Measurements from ENCODE around the gene CLHC1.

Gene CLHC1

DNA sequence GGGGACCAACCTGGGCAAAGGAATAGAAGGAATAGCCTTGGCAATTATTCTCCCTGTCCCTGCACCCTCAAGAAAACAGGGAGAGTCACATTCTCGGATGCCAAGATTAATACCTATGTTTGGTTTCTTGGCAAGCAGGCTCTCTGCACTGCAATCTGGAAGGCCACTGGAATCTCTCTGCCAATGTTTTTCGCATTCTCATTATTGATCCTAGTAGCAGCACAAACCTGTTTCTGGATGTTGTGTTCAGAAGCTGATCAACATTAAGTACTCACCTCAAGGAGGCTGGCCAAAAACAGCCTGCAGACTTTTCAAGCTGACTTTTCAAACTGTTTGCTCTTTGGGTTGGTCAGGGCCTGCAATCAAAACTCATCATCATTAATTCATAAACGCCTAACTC lies 62.2 kb downstream of the CLHC1 start:
- TF ChIP-seq SPI1 (IDR thresholded peaks at IDR 0.05; ENCODE audit: borderline replicate concordance, low read depth): no peak
- no peak for TF ChIP-seq POLR2AphosphoS5 (IDR thresholded peaks at IDR 0.05; ENCODE audit: low read depth)
- TF ChIP-seq, protein P1, sequence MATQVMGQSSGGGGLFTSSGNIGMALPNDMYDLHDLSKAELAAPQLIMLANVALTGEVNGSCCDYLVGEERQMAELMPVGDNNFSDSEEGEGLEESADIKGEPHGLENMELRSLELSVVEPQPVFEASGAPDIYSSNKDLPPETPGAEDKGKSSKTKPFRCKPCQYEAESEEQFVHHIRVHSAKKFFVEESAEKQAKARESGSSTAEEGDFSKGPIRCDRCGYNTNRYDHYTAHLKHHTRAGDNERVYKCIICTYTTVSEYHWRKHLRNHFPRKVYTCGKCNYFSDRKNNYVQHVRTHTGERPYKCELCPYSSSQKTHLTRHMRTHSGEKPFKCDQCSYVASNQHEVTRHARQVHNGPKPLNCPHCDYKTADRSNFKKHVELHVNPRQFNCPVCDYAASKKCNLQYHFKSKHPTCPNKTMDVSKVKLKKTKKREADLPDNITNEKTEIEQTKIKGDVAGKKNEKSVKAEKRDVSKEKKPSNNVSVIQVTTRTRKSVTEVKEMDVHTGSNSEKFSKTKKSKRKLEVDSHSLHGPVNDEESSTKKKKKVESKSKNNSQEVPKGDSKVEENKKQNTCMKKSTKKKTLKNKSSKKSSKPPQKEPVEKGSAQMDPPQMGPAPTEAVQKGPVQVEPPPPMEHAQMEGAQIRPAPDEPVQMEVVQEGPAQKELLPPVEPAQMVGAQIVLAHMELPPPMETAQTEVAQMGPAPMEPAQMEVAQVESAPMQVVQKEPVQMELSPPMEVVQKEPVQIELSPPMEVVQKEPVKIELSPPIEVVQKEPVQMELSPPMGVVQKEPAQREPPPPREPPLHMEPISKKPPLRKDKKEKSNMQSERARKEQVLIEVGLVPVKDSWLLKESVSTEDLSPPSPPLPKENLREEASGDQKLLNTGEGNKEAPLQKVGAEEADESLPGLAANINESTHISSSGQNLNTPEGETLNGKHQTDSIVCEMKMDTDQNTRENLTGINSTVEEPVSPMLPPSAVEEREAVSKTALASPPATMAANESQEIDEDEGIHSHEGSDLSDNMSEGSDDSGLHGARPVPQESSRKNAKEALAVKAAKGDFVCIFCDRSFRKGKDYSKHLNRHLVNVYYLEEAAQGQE (IDR thresholded peaks at IDR 0.05; ENCODE audit: insufficient replicate concordance, low read depth): no peak
- TF ChIP-seq GABPA (IDR thresholded peaks at IDR 0.05; ENCODE audit: low read depth): no peak
- TF ChIP-seq, protein P2, sequence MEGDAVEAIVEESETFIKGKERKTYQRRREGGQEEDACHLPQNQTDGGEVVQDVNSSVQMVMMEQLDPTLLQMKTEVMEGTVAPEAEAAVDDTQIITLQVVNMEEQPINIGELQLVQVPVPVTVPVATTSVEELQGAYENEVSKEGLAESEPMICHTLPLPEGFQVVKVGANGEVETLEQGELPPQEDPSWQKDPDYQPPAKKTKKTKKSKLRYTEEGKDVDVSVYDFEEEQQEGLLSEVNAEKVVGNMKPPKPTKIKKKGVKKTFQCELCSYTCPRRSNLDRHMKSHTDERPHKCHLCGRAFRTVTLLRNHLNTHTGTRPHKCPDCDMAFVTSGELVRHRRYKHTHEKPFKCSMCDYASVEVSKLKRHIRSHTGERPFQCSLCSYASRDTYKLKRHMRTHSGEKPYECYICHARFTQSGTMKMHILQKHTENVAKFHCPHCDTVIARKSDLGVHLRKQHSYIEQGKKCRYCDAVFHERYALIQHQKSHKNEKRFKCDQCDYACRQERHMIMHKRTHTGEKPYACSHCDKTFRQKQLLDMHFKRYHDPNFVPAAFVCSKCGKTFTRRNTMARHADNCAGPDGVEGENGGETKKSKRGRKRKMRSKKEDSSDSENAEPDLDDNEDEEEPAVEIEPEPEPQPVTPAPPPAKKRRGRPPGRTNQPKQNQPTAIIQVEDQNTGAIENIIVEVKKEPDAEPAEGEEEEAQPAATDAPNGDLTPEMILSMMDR (IDR thresholded peaks at IDR 0.05; ENCODE audit: insufficient read depth, low read length): no peak
- no peak for DNase-seq (ENCODE audit: low read depth in 1 of 2, low spot score in 1 of 2)
- H3K4me3 ChIP-seq (replicated peaks; ENCODE audit: insufficient read depth, low read length): no peak overlapping the region

DNA sequence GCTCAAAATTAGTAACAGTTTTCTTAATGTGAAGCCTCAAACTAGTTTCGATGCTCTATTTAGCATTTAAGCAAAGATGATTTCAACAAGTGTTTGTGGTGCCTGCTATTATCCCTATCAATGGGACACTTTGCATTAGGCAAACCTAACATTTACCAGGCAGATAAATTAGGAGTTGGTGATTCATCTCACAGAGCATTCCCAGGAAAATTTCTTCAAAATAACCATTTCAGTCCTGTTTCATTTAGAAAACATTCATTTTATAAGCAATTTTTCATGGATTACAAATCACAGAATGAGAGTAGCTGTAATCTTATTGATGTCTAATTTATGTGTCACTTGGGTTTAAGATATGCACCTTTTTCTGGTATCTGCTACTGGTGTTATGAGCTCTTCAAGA lies 62.7 kb downstream of the CLHC1 start:
- TF ChIP-seq SPI1 (IDR thresholded peaks at IDR 0.05; ENCODE audit: borderline replicate concordance, low read depth) (no peak), POLR2AphosphoS5 (IDR thresholded peaks at IDR 0.05; ENCODE audit: low read depth) (no peak), GABPA (IDR thresholded peaks at IDR 0.05; ENCODE audit: low read depth) (no peak)
- TF ChIP-seq, protein P1 (IDR thresholded peaks at IDR 0.05; ENCODE audit: insufficient replicate concordance, low read depth): no peak
- TF ChIP-seq, protein P2 (IDR thresholded peaks at IDR 0.05; ENCODE audit: insufficient read depth, low read length): no peak
- Histone ChIP-seq H3K27ac (replicated peaks) (no peak overlapping the region), H3K27me3 (ENCODE audit: insufficient read depth, poor library complexity, severe bottlenecking) (no peaks in the 10 kb centered on the region), H3K4me3 (replicated peaks; ENCODE audit: insufficient read depth, low read length) (no peak overlapping the region)
- DNase-seq (ENCODE audit: low read depth in 1 of 2, low spot score in 1 of 2): no peak

More for the DNA sequence above, 62.2 kb downstream of the CLHC1 start:
- H3K27me3 ChIP-seq (ENCODE audit: insufficient read depth, poor library complexity, severe bottlenecking): no peaks in the 10 kb centered on the region
- no peak overlapping the region for H3K27ac ChIP-seq (replicated peaks)

DNA sequence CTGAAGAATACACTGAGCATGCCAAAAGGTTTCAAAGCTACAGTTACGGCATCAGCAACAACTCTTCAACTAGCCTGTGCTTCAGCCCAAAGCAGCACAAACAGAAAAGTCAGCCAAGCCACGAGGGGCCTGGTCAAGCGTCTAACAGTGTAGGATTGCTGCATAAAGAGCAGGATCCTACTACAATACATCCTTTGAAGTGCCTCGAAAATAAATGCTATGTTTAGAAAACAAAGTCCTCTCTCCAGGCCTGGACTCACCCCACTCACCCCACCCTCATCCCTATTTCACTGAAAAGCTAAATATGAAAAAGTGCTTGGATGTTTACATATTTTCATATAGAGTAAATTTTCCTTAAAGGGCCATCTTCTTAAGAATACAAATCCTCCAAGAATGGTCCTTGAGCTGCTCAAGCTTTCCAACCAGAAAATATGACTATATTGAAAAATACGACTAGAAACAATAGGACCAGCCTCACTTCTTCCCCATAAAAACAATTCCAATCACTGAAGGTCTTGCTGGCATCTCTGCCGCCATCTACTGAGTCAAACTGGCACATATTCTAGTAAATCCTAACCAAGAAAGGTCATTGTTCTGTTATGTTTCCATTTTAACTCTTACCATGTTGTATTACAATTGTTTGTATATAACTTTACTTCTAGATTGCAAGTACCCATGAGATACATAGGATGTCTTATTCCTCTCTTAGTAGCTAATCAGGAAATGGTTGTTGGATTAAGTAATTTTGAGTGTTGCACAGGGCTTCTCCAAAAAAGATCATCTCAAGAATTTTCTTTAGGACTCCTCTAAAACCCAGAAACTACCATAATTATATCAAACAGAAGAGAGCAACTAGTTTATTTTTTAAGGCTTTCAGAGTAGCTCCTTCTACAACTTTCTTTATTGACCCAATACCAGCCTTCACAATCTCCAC lies 63.6 kb downstream of the CLHC1 start:
- Histone ChIP-seq H3K27ac (replicated peaks) (no peak overlapping the region), H3K27me3 (ENCODE audit: insufficient read depth, poor library complexity, severe bottlenecking) (no peaks in the 10 kb centered on the region), H3K4me3 (replicated peaks; ENCODE audit: insufficient read depth, low read length) (no peak overlapping the region)
- DNase-seq (ENCODE audit: low read depth in 1 of 2, low spot score in 1 of 2): peak in 1 of 2 experiments; percentile 65
- TF ChIP-seq SPI1 (IDR thresholded peaks at IDR 0.05; ENCODE audit: borderline replicate concordance, low read depth): no peak
- TF ChIP-seq, protein P2 (IDR thresholded peaks at IDR 0.05; ENCODE audit: insufficient read depth, low read length): peak; percentile 49

Measured in HL-60 (cell line).